Ectodermal cell (in vitro differentiated cells): ENCODE measurements around the gene P2RY14.

Experiments
- H3K27ac ChIP-seq: 2 replicates; pipeline ENCODE4 v1.7.0; 2013; ENCODE audit warnings: mild to moderate bottlenecking, low read depth, low read length; ENCODE audit not compliant: insufficient read depth, poor library complexity, severe bottlenecking
- H3K27me3 ChIP-seq: 2 replicates; pipeline ENCODE4 v1.7.0; 2013; ENCODE audit warnings: mild to moderate bottlenecking, low read length; ENCODE audit not compliant: insufficient read depth, control insufficient read depth, poor library complexity, severe bottlenecking
- H3K36me3 ChIP-seq: one replicate; pipeline ENCODE4 v1.7.0; 2013; ENCODE audit warnings: low read length; ENCODE audit not compliant: control insufficient read depth, insufficient read depth
- H3K4me1 ChIP-seq: one replicate; pipeline ENCODE4 v1.7.0; 2013; ENCODE audit warnings: low read length; ENCODE audit not compliant: control insufficient read depth, insufficient read depth
- H3K4me3 ChIP-seq: 2 replicates; pipeline ENCODE4 v1.7.0; 2013; ENCODE audit warnings: low read depth, low read length, control low read depth; ENCODE audit not compliant: insufficient read depth
- H3K9me3 ChIP-seq: 2 replicates; pipeline ENCODE4 v1.7.0; 2013; ENCODE audit warnings: mild to moderate bottlenecking, low read length, moderate library complexity; ENCODE audit not compliant: control insufficient read depth
- WGBS, 2 experiments: methylation state at CpG; one replicate each; pipeline ENCODE4 v1.1.7; 2013; ENCODE audit warnings: missing lambda C conversion rate in 2 of 2; 5-methylcytosine and 5-hydroxymethylcytosine counted together

Gene P2RY14

DNA sequence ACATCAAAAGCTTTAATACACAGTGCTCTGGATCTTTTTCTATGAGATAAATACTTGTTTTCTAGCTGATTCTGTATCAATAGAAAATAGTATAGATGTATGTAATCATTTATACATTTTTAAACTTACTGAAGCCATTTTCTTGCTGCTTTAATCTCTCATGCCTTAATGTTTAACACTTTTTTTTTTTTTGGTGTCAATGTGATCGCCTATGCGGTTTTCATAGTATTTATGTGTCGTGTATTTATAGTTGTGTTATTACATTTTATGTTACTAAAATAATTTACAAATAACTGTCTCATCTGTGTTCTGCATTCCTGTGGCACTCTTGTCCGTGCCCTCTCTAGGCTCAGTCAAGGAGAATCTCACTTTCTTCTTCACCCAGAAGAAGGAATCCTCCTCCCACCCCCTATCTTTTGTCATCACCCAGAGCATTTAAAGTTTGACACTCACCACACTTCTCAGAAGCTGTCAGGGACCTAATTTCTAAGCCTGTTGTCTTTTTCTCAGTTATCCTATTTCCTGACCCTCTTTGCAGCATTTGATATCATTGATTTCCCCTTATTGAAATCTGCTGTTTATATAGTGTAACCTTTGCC, 54.0 kb downstream of the P2RY14 start:
- Histone ChIP-seq H3K9me3 (no peaks in the 10 kb centered on the region), H3K36me3 (no peaks in the 10 kb centered on the region), H3K27ac (no peak overlapping the region), H3K4me1 (no peaks in the 10 kb centered on the region), H3K4me3 (no peak overlapping the region), H3K27me3 (no peaks in the 10 kb centered on the region)
- WGBS, 2 experiments: 72 to 74% methylated on average over 1 of the region's 4 CpGs

DNA sequence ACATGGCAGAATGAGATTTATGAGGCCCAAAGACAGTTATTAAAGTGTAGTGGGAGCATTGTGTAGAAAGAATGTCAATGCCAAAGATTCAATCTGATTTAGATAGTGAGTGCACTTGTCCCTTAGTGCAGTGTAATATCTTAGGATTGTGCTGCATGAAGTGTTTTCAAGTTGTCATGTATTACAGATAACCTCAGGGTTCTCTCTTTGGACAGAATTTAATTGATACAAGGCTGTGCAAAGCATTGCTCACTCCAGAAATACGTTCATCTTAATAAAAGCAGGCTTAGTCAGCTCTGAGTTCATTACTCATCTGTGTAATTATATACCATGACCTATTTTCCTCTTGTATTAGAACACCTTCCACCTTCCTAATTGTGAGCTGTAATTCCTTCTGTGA, 59.3 kb downstream of the P2RY14 start:
- H3K27ac ChIP-seq: no peak overlapping the region
- H3K36me3 ChIP-seq: no peaks in the 10 kb centered on the region
- H3K4me1 ChIP-seq: no peaks in the 10 kb centered on the region
- 95 to 100% methylated on average over 1 of the region's 1 CpG for WGBS, 2 experiments
- H3K27me3 ChIP-seq: no peaks in the 10 kb centered on the region
- no peaks in the 10 kb centered on the region for H3K9me3 ChIP-seq
- no peak overlapping the region for H3K4me3 ChIP-seq

DNA sequence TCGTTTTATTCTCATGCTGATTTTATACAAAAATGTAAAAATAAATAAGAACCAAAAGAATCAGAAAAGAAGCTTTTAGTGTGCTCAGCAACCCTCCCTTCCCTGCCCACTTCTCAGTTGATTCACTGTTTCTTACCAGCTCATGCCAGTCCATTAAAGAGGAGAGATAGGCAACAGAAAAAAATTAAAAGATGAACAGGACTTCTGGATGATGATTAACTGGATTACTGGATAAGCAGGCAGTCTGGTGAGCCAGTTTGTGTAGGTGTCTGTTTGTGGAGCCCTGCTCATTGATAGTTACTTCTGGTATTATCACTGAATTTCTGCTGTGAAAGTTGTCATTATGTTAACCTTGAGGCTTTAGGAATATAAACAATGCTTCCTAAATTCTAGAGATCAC, 60.2 kb downstream of the P2RY14 start:
- H3K36me3 ChIP-seq: no peaks in the 10 kb centered on the region
- H3K27me3 ChIP-seq: no peaks in the 10 kb centered on the region
- no peaks in the 10 kb centered on the region for H3K9me3 ChIP-seq
- no peak overlapping the region for H3K4me3 ChIP-seq
- H3K27ac ChIP-seq: no peak overlapping the region
- WGBS, 2 experiments: no CpG with 5 or more reads among the region's 1 CpG
- no peaks in the 10 kb centered on the region for H3K4me1 ChIP-seq

DNA sequence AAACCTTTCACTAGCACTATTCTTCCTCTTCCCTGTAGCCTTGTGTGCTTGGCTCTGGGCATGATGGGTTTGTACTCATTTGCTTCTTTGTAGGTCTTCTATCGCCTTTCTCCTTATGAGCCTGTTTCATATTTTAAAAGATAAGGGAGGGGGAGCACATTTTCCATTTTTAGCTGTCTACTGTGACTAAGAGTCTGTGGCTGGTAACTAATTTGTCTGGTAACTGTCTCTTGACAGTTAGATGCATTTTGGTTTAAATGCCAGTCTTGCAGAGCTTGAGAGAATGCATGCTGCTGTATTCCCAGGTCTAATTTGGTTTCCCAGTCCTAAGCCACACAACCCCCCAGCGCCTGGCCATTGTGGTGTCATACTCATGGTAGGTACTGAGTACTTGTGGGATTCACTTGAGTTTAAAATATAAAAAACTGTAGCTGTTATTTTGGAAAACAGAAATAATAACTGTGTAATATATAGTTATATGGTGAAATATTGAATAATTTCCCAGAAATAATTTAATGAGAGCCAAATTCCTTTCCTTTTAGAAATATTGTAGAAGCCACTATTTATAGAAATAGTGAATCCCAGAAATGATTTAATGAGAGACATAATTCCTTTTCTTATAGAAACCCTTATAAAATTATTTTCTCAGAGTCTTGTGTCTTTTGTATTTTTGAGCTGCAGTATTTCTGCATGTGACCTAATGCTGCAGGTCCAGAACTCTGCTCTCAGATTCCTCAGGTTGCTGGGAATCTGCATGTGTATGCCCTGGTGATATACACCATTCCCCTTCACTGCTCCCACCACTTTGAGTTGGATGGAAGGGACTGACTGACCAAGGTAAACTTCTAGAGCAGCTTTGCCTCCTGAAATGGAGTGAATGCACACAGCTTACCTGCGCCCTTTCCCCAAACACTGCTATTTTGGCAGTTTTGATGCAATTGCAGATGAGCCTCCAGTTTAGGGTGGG, 61.4 kb downstream of the P2RY14 start:
- no peaks in the 10 kb centered on the region for H3K4me1 ChIP-seq
- no peaks in the 10 kb centered on the region for H3K36me3 ChIP-seq
- no peak overlapping the region for H3K4me3 ChIP-seq
- no peaks in the 10 kb centered on the region for H3K9me3 ChIP-seq
- H3K27me3 ChIP-seq: no peaks in the 10 kb centered on the region
- WGBS, 2 experiments: 84 to 94% methylated on average over 3 of the region's 3 CpGs
- no peak overlapping the region for H3K27ac ChIP-seq

DNA sequence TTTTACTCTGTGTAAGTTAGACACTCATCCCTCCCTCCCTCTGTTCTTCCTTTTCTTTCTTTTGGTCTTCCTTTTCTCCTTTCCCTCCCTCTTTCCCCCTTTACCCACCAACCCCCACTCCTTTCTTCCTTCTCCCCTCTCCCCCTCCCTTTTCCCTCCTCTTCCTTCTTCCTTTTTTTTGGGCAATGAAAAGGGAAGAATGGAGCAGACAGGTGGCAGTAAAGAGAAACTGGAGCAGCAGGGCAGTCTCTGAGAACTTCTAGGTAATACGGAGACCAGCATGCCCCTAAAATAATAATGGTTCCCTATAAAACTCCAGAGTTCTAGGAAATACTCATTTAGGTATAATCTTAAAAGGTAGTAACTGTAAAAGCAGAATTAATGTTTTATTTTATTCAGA, 63.9 kb downstream of the P2RY14 start:
- Histone ChIP-seq H3K4me1 (peaks cover 4% of the 10 kb centered on the region), H3K27me3 (no peaks in the 10 kb centered on the region), H3K9me3 (no peaks in the 10 kb centered on the region), H3K27ac (no peak overlapping the region), H3K36me3 (no peaks in the 10 kb centered on the region), H3K4me3 (no peak overlapping the region)
- WGBS, 2 experiments: 83% methylated on average over 1 of the region's 1 CpG; no CpG with 5 or more reads in 1 of the 2 experiments

DNA sequence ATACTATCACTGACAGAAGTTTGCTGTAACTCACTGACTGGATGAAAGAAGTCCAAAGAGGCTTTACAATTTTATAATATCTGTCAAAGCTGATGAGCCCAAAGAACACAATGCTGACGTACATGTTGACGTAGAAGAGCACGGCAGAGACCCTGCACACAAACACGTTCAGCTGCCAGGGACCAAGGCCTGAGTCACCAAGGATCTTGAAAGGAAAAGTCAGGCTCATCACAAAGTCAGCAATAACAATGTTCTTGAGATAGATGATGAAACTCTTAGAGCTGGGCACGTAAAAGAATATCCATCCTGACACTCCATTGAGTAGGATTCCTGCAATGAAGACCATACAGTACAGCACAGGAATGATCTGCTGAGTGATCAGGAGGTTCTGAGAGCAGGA, 64.5 kb downstream of the P2RY14 start:
- H3K27ac ChIP-seq: no peak overlapping the region
- no peak overlapping the region for H3K4me3 ChIP-seq
- H3K27me3 ChIP-seq: no peaks in the 10 kb centered on the region
- WGBS, 2 experiments: 91 to 95% methylated on average over 5 of the region's 5 CpGs
- peaks cover 4% of the 10 kb centered on the region for H3K4me1 ChIP-seq
- no peaks in the 10 kb centered on the region for H3K9me3 ChIP-seq
- H3K36me3 ChIP-seq: no peaks in the 10 kb centered on the region

DNA sequence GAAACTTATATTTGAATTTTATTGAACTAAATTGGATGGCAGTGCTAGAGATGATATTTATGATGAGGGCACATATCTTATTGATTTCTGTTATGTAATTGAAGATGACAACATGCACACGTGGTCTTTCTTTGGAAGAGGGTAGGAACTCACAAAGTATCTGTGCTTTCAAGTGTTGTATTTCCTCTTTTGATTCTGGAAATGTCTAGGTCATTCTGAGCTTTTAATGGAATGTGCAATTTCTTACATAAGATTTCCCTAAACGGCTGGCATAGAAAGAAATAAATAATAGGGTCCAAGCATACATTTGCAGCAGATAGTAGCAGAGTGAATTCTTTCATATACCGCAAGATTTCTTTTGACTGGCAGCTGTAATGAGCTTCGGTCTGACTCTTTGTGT, 65.2 kb downstream of the P2RY14 start:
- no peak overlapping the region for H3K4me3 ChIP-seq
- H3K4me1 ChIP-seq: peaks cover 4% of the 10 kb centered on the region
- no peak overlapping the region for H3K27ac ChIP-seq
- no peaks in the 10 kb centered on the region for H3K36me3 ChIP-seq
- no peaks in the 10 kb centered on the region for H3K27me3 ChIP-seq
- 93 to 96% methylated on average over 4 of the region's 4 CpGs for WGBS, 2 experiments
- H3K9me3 ChIP-seq: no peaks in the 10 kb centered on the region

DNA sequence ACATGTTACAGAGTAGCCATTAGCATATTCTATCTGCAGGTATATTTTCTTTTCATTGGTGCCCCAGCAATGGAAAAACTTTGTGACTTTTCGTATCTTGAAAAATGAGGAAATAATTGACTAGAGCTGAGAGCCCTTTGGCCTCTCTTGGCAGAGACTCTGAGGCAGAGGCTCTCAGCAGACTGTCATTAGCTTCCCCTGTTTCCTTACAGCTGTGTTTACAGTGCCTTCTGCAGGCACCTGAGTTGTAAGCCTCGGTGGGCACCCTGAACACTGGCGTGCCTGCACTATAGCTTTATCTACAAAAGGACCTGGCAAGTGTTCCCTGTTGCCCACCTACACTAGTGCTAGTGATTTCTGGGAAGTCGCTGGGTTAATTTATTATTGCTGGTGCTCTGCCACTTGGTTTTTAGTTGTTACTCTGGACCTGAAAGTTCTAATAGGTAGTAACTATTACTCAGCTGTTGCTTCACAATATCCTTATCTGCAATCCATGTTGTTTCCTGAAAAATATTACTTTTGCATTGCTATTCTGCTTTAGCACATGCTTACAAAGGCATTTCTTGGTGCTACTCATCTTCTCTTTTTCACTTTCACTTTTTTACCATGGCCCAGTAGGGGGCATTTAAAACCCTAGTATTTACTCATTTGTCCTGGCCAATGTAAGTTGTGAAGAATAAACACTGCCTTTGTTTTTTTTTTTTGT, 67.5 kb downstream of the P2RY14 start:
- H3K4me3 ChIP-seq: no peak overlapping the region

DNA sequence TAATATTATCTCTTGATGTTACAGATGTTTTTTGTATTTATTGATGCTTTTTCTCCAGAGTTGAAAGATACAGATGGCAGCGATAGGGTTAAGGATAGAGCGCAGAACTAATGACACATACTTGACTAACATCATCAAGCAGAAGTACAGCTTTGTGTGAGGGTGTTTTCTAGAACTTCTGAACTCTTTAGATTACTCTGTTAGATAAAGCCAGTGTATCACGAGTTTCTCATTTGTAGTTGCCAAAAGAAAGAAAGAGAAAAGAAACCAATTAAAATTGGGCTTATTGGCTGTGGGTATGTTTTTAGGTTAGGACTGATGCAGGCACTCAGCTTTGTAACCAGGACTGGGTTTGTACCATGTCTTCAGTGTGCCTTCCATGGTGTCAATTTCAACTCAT, 68.7 kb downstream of the P2RY14 start:
- peaks cover 4% of the 10 kb centered on the region for H3K4me1 ChIP-seq
- H3K9me3 ChIP-seq: no peaks in the 10 kb centered on the region
- H3K4me3 ChIP-seq: no peak overlapping the region
- WGBS, 2 experiments: 90 to 93% methylated on average over 1 to 3 of the region's 3 CpGs
- no peaks in the 10 kb centered on the region for H3K36me3 ChIP-seq
- no peak overlapping the region for H3K27ac ChIP-seq
- H3K27me3 ChIP-seq: no peaks in the 10 kb centered on the region

More for the DNA sequence above, 67.5 kb downstream of the P2RY14 start:
- Histone ChIP-seq H3K27me3 (no peaks in the 10 kb centered on the region), H3K27ac (no peak overlapping the region), H3K4me1 (peaks cover 4% of the 10 kb centered on the region), H3K9me3 (no peaks in the 10 kb centered on the region), H3K36me3 (no peaks in the 10 kb centered on the region)
- WGBS, 2 experiments: 69 to 79% methylated on average over 4 of the region's 4 CpGs

DNA sequence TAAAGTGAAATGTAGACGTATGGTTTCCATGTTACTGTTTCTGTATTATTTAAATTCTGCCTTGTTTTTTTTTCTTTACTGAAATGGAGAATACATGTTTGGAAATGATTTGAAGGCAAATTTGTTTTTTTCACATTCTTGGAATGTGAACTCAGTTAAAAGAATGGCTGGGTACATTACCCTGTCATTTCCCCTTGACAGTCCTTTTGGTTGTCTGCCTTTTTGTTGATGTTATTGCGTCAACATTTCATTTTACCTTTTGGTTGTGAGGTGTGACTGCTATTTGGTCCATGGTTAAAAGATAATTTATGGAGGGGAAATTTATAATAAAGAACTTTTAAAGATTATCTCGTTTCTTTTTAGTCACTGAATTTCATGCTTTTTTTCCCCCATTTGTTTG, 72.1 kb downstream of the P2RY14 start:
- peaks cover 4% of the 10 kb centered on the region for H3K4me1 ChIP-seq
- H3K27me3 ChIP-seq: no peaks in the 10 kb centered on the region
- H3K9me3 ChIP-seq: no peaks in the 10 kb centered on the region
- no peak overlapping the region for H3K27ac ChIP-seq
- H3K4me3 ChIP-seq: no peak overlapping the region
- 86 to 94% methylated on average over 2 to 3 of the region's 3 CpGs for WGBS, 2 experiments
- no peaks in the 10 kb centered on the region for H3K36me3 ChIP-seq
